Central memory CD8-positive, alpha-beta T cell (primary cell): ENCODE results near the gene TES.

ENCODE experiments used
- ATAC-seq: fragments of 150-1000 bp; cut with Tn5 transposase; replicated peaks from 2 replicates; pipeline ENCODE4 v1.10.0; 2022; ENCODE audit warnings: mild to moderate bottlenecking, moderate FRiP score, moderate number of reproducible peaks; ENCODE audit not compliant: poor library complexity, severe bottlenecking; ENCODE audit errors: extremely low read depth
- DNase-seq, 2 donors: peaks; one replicate each; pipeline ENCODE4 v3.0.0; 2021; ENCODE audit warnings: low spot score in 2 of 2
- H3K27ac Mint-ChIP-seq: one replicate; pipeline ENCODE4 v1.8.0; 2022; ENCODE audit warnings: low read depth, mild to moderate bottlenecking, moderate library complexity, mixed read lengths
- H3K27me3 Mint-ChIP-seq: one replicate; pipeline ENCODE4 v1.8.0; 2022; ENCODE audit warnings: mixed read lengths
- H3K36me3 Mint-ChIP-seq: one replicate; pipeline ENCODE4 v1.8.0; 2022; ENCODE audit warnings: mild to moderate bottlenecking, moderate library complexity, mixed read lengths; ENCODE audit not compliant: insufficient read depth
- H3K4me1 Mint-ChIP-seq: one replicate; pipeline ENCODE4 v1.8.0; 2022; ENCODE audit warnings: mixed read lengths
- H3K4me3 Mint-ChIP-seq: one replicate; pipeline ENCODE4 v1.8.0; 2022; ENCODE audit warnings: mild to moderate bottlenecking, moderate library complexity, mixed read lengths
- H3K9me3 Mint-ChIP-seq: one replicate; pipeline ENCODE4 v1.8.0; 2022; ENCODE audit warnings: mixed read lengths

TES gene

GRCh38 chr7:116269466-116269865 lies 59.1 kb downstream of the TES start:
- Mint-ChIP-seq H3K9me3 (no peaks in the 10 kb centered on the region), H3K27me3 (peaks cover 35% of the 10 kb centered on the region), H3K27ac (no peak overlapping the region), H3K4me3 (no peak overlapping the region), H3K4me1 (no peaks in the 10 kb centered on the region), H3K36me3 (no peaks in the 10 kb centered on the region)
- DNase-seq = no peak
- no peak for ATAC-seq

- no peaks in the 10 kb centered on the region for H3K9me3 Mint-ChIP-seq
- H3K27me3 Mint-ChIP-seq = peaks cover 35% of the 10 kb centered on the region
- DNase-seq = no peak
- H3K36me3 Mint-ChIP-seq = no peaks in the 10 kb centered on the region
- no peak overlapping the region for H3K4me3 Mint-ChIP-seq
- no peak for ATAC-seq
- no peak overlapping the region for H3K27ac Mint-ChIP-seq
- H3K4me1 Mint-ChIP-seq = no peaks in the 10 kb centered on the region
These were observed 61.0 kb downstream of the TES start for GRCh38 chr7:116271161-116271913.

GRCh38 chr7:116271963-116272886 lies 61.9 kb downstream of the TES start:
- ATAC-seq (no peak), DNase-seq (no peak)
- Mint-ChIP-seq H3K27me3 (peaks cover 43% of the 10 kb centered on the region), H3K27ac (no peak overlapping the region), H3K4me3 (no peak overlapping the region), H3K4me1 (no peaks in the 10 kb centered on the region), H3K36me3 (no peaks in the 10 kb centered on the region), H3K9me3 (no peaks in the 10 kb centered on the region)

- Mint-ChIP-seq H3K4me3 (no peak overlapping the region), H3K27me3 (peaks cover 49% of the 10 kb centered on the region), H3K4me1 (no peaks in the 10 kb centered on the region), H3K27ac (no peak overlapping the region), H3K36me3 (no peaks in the 10 kb centered on the region), H3K9me3 (no peaks in the 10 kb centered on the region)
- DNase-seq = no peak
- no peak for ATAC-seq
These were observed 63.1 kb downstream of the TES start for GRCh38 chr7:116273283-116273917.

- H3K27me3 Mint-ChIP-seq = peaks cover 44% of the 10 kb centered on the region
- H3K36me3 Mint-ChIP-seq = no peaks in the 10 kb centered on the region
- no peaks in the 10 kb centered on the region for H3K9me3 Mint-ChIP-seq
- no peak overlapping the region for H3K4me3 Mint-ChIP-seq
- no peak overlapping the region for H3K27ac Mint-ChIP-seq
- ATAC-seq (no peak), DNase-seq (no peak)
- H3K4me1 Mint-ChIP-seq = no peaks in the 10 kb centered on the region
These were observed 63.6 kb downstream of the TES start for GRCh38 chr7:116273918-116274301.

GRCh38 chr7:116277070-116277469 lies 66.7 kb downstream of the TES start:
- H3K27ac Mint-ChIP-seq = no peak overlapping the region
- no peak overlapping the region for H3K4me3 Mint-ChIP-seq
- H3K9me3 Mint-ChIP-seq = no peaks in the 10 kb centered on the region
- ATAC-seq (no peak), DNase-seq (no peak)
- peaks cover 44% of the 10 kb centered on the region for H3K27me3 Mint-ChIP-seq
- H3K36me3 Mint-ChIP-seq = peaks cover 2% of the 10 kb centered on the region
- H3K4me1 Mint-ChIP-seq = no peaks in the 10 kb centered on the region

GRCh38 chr7:116279217-116279616 lies 68.9 kb downstream of the TES start:
- Mint-ChIP-seq H3K4me3 (no peak overlapping the region), H3K27ac (no peak overlapping the region), H3K9me3 (no peaks in the 10 kb centered on the region), H3K4me1 (no peaks in the 10 kb centered on the region), H3K27me3 (peaks cover 45% of the 10 kb centered on the region), H3K36me3 (peaks cover 2% of the 10 kb centered on the region)
- DNase-seq = no peak
- no peak for ATAC-seq

- DNase-seq (no peak), ATAC-seq (no peak)
- H3K36me3 Mint-ChIP-seq = peaks cover 2% of the 10 kb centered on the region
- no peak overlapping the region for H3K4me3 Mint-ChIP-seq
- H3K9me3 Mint-ChIP-seq = no peaks in the 10 kb centered on the region
- H3K27ac Mint-ChIP-seq = no peak overlapping the region
- no peaks in the 10 kb centered on the region for H3K4me1 Mint-ChIP-seq
- peaks cover 36% of the 10 kb centered on the region for H3K27me3 Mint-ChIP-seq
These were observed 70.5 kb downstream of the TES start for GRCh38 chr7:116280803-116281202.

GRCh38 chr7:116283595-116284204 lies 73.4 kb downstream of the TES start:
- H3K4me1 Mint-ChIP-seq = no peaks in the 10 kb centered on the region
- no peak for ATAC-seq
- DNase-seq = no peak
- peaks cover 11% of the 10 kb centered on the region for H3K27me3 Mint-ChIP-seq
- H3K4me3 Mint-ChIP-seq = no peak overlapping the region
- H3K27ac Mint-ChIP-seq = no peak overlapping the region
- H3K9me3 Mint-ChIP-seq = no peaks in the 10 kb centered on the region
- peaks cover 2% of the 10 kb centered on the region for H3K36me3 Mint-ChIP-seq

- peaks cover 11% of the 10 kb centered on the region for H3K27me3 Mint-ChIP-seq
- H3K36me3 Mint-ChIP-seq = peaks cover 2% of the 10 kb centered on the region
- H3K4me1 Mint-ChIP-seq = no peaks in the 10 kb centered on the region
- H3K4me3 Mint-ChIP-seq = no peak overlapping the region
- no peak overlapping the region for H3K27ac Mint-ChIP-seq
- no peak for DNase-seq
- H3K9me3 Mint-ChIP-seq = no peaks in the 10 kb centered on the region
- ATAC-seq = no peak
These were observed 74.1 kb downstream of the TES start for GRCh38 chr7:116284390-116284789.

GRCh38 chr7:116285252-116285651 lies 74.9 kb downstream of the TES start:
- Mint-ChIP-seq H3K27me3 (peaks cover 11% of the 10 kb centered on the region), H3K4me1 (no peaks in the 10 kb centered on the region), H3K4me3 (no peak overlapping the region), H3K9me3 (no peaks in the 10 kb centered on the region), H3K36me3 (peaks cover 2% of the 10 kb centered on the region), H3K27ac (no peak overlapping the region)
- ATAC-seq (no peak), DNase-seq (no peak)

GRCh38 chr7:116290740-116291139 lies 80.4 kb downstream of the TES start:
- ATAC-seq = no peak
- no peak for DNase-seq
- peaks cover 49% of the 10 kb centered on the region for H3K27me3 Mint-ChIP-seq

More at GRCh38 chr7:116290740-116291139, 80.4 kb downstream of the TES start:
- no peak overlapping the region for H3K27ac Mint-ChIP-seq
- H3K4me3 Mint-ChIP-seq = no peak overlapping the region
- peaks cover 17% of the 10 kb centered on the region for H3K9me3 Mint-ChIP-seq
- H3K4me1 Mint-ChIP-seq = no peaks in the 10 kb centered on the region
- H3K36me3 Mint-ChIP-seq = no peaks in the 10 kb centered on the region
